MCF 10A (cell line): Measurements from ENCODE around the gene CACNA1C. TPM values are rescaled to one million over a fixed set of nuclear protein-coding genes. Genes with fewer than 3 reads are reported as not detected.

Experiments
- BruUV-seq: library from RNA; stranded (reverse); fragments of 400-500 nt; replicated peaks from 2 replicates; lab custom pipeline; 2021; lab: Mats Ljungman, UMichigan
- CTCF ChIA-PET: fragments of 300-600 bp; sonication (Branson Sonifier 250); formaldehyde crosslinking; extraction: SDS; loops from one replicate; lab custom pipeline; 2021; ENCODE audit warnings: antibody characterized with exemption, inconsistent platforms; lab: Yijun Ruan, JAX
- POLR2A ChIA-PET: fragments of 300-600, 350-650 bp; sonication (Branson Sonifier 250); formaldehyde crosslinking; extraction: SDS; loops from one replicate; lab custom pipeline; 2020; ENCODE audit warnings: antibody characterized with exemption, inconsistent platforms; lab: Yijun Ruan, JAX
- DNase-seq: peaks from one replicate; pipeline ENCODE4 v3.0.0-alpha.2; 2018; ENCODE audit not compliant: unreplicated experiment
- H3K27ac Mint-ChIP-seq: one replicate; pipeline ENCODE4 v1.8.0; 2022; ENCODE audit warnings: mild to moderate bottlenecking, low read depth, mixed read lengths; ENCODE audit not compliant: unreplicated experiment
- H3K27me3 Mint-ChIP-seq: one replicate; pipeline ENCODE4 v1.8.0; 2022; ENCODE audit warnings: mixed read lengths; ENCODE audit not compliant: insufficient read depth, unreplicated experiment
- H3K36me3 Mint-ChIP-seq: one replicate; pipeline ENCODE4 v1.8.0; 2022; ENCODE audit warnings: mild to moderate bottlenecking, moderate library complexity, mixed read lengths; ENCODE audit not compliant: insufficient read depth, unreplicated experiment
- H3K4me1 Mint-ChIP-seq: one replicate; pipeline ENCODE4 v1.8.0; 2022; ENCODE audit warnings: mixed read lengths; ENCODE audit not compliant: insufficient read depth, unreplicated experiment
- H3K4me3 Mint-ChIP-seq: one replicate; pipeline ENCODE4 v1.8.0; 2022; ENCODE audit warnings: mild to moderate bottlenecking, moderate library complexity, mixed read lengths; ENCODE audit not compliant: unreplicated experiment
- H3K9me3 Mint-ChIP-seq: one replicate; pipeline ENCODE4 v1.8.0; 2022; ENCODE audit warnings: mixed read lengths; ENCODE audit not compliant: unreplicated experiment
- CTCF ChIP-seq: fragments of 200-600 bp; IDR thresholded peaks from one replicate; pipeline ENCODE4 v1.8.0; 2022; ENCODE audit warnings: antibody characterized with exemption, mild to moderate bottlenecking; ENCODE audit not compliant: unreplicated experiment
- intact Hi-C: fragments of 100-400 bp; cut with micrococcal nuclease; formaldehyde crosslinking; loops from 2 replicates; pipeline ENCODE4 v1.14.1; 2022
- total RNA-seq: library from RNA; stranded (reverse); gene quantifications from 2 replicates; pipeline ENCODE4 v1.2.3, GENCODE V29; 2022

Gene CACNA1C
- total RNA-seq, 1 experiment from 2014 or later = not detected

GRCh38 chr12:2719392-2719791 is 666.6 kb downstream of the CACNA1C start:
- H3K9me3 Mint-ChIP-seq = no peaks in the 10 kb centered on the region
- no peaks in the 10 kb centered on the region for H3K36me3 Mint-ChIP-seq
- ChIA-PET CTCF (interaction anchor here (0.6 to 0.9 kb wide), 3 partner anchors 36 to 928 kb away, joined by 3 read pairs; no protein-coding TSS in a partner anchor), POLR2A (no interaction called here)
- DNase-seq = no peak
- intact Hi-C loops = no loop called here
- H3K27ac Mint-ChIP-seq = no peak overlapping the region
- peaks cover 34% of the 10 kb centered on the region for H3K27me3 Mint-ChIP-seq
- no TSS peak for BruUV-seq
- H3K4me1 Mint-ChIP-seq = no peaks in the 10 kb centered on the region
- H3K4me3 Mint-ChIP-seq = no peak overlapping the region
- no peak for TF ChIP-seq CTCF

GRCh38 chr12:2722806-2723205 is 670.0 kb downstream of the CACNA1C start:
- no TSS peak for BruUV-seq
- Mint-ChIP-seq H3K4me1 (no peaks in the 10 kb centered on the region), H3K4me3 (no peak overlapping the region), H3K27me3 (peaks cover 28% of the 10 kb centered on the region), H3K9me3 (no peaks in the 10 kb centered on the region), H3K27ac (no peak overlapping the region), H3K36me3 (no peaks in the 10 kb centered on the region)
- TF ChIP-seq CTCF = no peak
- intact Hi-C loops = no loop called here
- peak; percentile 33 for DNase-seq
- ChIA-PET POLR2A (interaction anchor here (0.7 kb wide), 1 partner anchor 39 kb away, joined by 3 read pairs; no protein-coding TSS in a partner anchor), CTCF (interaction anchor here (0.6 kb wide), 1 partner anchor 550 kb away, joined by 3 read pairs; no protein-coding TSS in a partner anchor)

- no peak for TF ChIP-seq CTCF
- BruUV-seq = no TSS peak
- H3K9me3 Mint-ChIP-seq = no peaks in the 10 kb centered on the region
- H3K4me3 Mint-ChIP-seq = no peak overlapping the region
- no peaks in the 10 kb centered on the region for H3K36me3 Mint-ChIP-seq
- no peak for DNase-seq
- ChIA-PET CTCF (interaction anchor here (0.7 kb wide), 1 partner anchor 310 kb away, joined by 3 read pairs; no protein-coding TSS in a partner anchor), POLR2A (no interaction called here)
- H3K27ac Mint-ChIP-seq = no peak overlapping the region
- H3K27me3 Mint-ChIP-seq = peaks cover 95% of the 10 kb centered on the region
- H3K4me1 Mint-ChIP-seq = no peaks in the 10 kb centered on the region
- intact Hi-C loops = loop anchor here (5.0 kb wide), 1 partner anchor 50 kb away; no protein-coding TSS in a partner anchor
Observed at GRCh38 chr12:2732290-2732689, 679.5 kb downstream of the CACNA1C start.

GRCh38 chr12:2733493-2734355 is 680.9 kb downstream of the CACNA1C start:
- TF ChIP-seq CTCF = no peak
- Mint-ChIP-seq H3K4me3 (no peak overlapping the region), H3K36me3 (no peaks in the 10 kb centered on the region), H3K4me1 (no peaks in the 10 kb centered on the region), H3K27me3 (peaks cover 94% of the 10 kb centered on the region), H3K9me3 (no peaks in the 10 kb centered on the region), H3K27ac (no peak overlapping the region)
- CTCF ChIA-PET = interaction anchor here (1.2 kb wide), 1 partner anchor 50 kb away, joined by 5 read pairs; no protein-coding TSS in a partner anchor
- POLR2A ChIA-PET = no interaction called here
- intact Hi-C loops = loop anchor here (5.0 kb wide), 1 partner anchor 51 kb away; no protein-coding TSS in a partner anchor
- no TSS peak for BruUV-seq
- DNase-seq = no peak
